HG02981 (cell line): ENCODE results near the gene KHSRP.

ENCODE experiments used
- ATAC-seq: cut with Tn5 transposase; IDR thresholded peaks from one replicate; pipeline ENCODE4 v1.9.1; 2021; ENCODE audit warnings: mild to moderate bottlenecking, moderate library complexity; ENCODE audit not compliant: unreplicated experiment

Gene KHSRP

GRCh38 chr19:6393983-6394412, 30.6 kb downstream of the KHSRP start:
- no peak for ATAC-seq

GRCh38 chr19:6393074-6393982, 31.3 kb downstream of the KHSRP start, which contains the start of gene GTF2F1:
Gene GTF2F1, minus strand, starts transcription at chr19:6393164. Its CDS starts 169 bp downstream, at chr19:6392995.
- ATAC-seq: peak; percentile 77

- no peak for ATAC-seq
These were observed 32.2 kb downstream of the KHSRP start for GRCh38 chr19:6392221-6393073.

- no peak for ATAC-seq
These were observed 37.2 kb downstream of the KHSRP start for GRCh38 chr19:6387372-6387771.

GRCh38 chr19:6384381-6384780, 40.2 kb downstream of the KHSRP start:
- no peak for ATAC-seq

- ATAC-seq: no peak
These were observed 41.4 kb downstream of the KHSRP start for GRCh38 chr19:6383188-6383587.

- ATAC-seq: no peak
These were observed 43.4 kb downstream of the KHSRP start for GRCh38 chr19:6381030-6381750.

- ATAC-seq: no peak
These were observed 44.9 kb downstream of the KHSRP start for GRCh38 chr19:6379744-6380143.

- no peak for ATAC-seq
These were observed 46.1 kb downstream of the KHSRP start for GRCh38 chr19:6378486-6378885.

GRCh38 chr19:6378041-6378440, 46.6 kb downstream of the KHSRP start:
- ATAC-seq: no peak

- ATAC-seq: no peak
These were observed 48.0 kb downstream of the KHSRP start for GRCh38 chr19:6376512-6377190.

- ATAC-seq: no peak
These were observed 49.1 kb downstream of the KHSRP start, which contains the start of gene PSPN for GRCh38 chr19:6375411-6376010. Gene PSPN, minus strand, starts transcription at chr19:6375933. Its CDS starts 84 bp downstream, at chr19:6375849.

- no peak for ATAC-seq
These were observed 49.8 kb downstream of the KHSRP start for GRCh38 chr19:6374711-6375410.

GRCh38 chr19:6374161-6374709, 50.4 kb downstream of the KHSRP start:
- ATAC-seq: no peak

- no peak for ATAC-seq
These were observed 50.9 kb downstream of the KHSRP start for GRCh38 chr19:6373813-6374108.

- peak; percentile 49 for ATAC-seq
These were observed 51.4 kb downstream of the KHSRP start for GRCh38 chr19:6373096-6373812.

- ATAC-seq: peak; percentile 74
These were observed 52.0 kb downstream of the KHSRP start, which contains the start of gene ALKBH7 for GRCh38 chr19:6372594-6373095. Gene ALKBH7, plus strand, starts transcription at chr19:6372794. Its CDS starts 27 bp downstream, at chr19:6372821.

- no peak for ATAC-seq
These were observed 60.3 kb downstream of the KHSRP start for GRCh38 chr19:6364353-6364752.
